Neural cell (in vitro differentiated cells): ENCODE measurements around the gene TUBB4B. TPM values are rescaled to one million over a fixed set of nuclear protein-coding genes. Genes with fewer than 3 reads are reported as not detected.

Experiments used
- H2AFZ ChIP-seq: fragments of 200-600, 300-800 bp; sonication (generic), shearing (Covaris generic); 2 replicates; pipeline ENCODE4 v1.6.0; 2014; ENCODE audit warnings: low read depth, mild to moderate bottlenecking, antibody characterized with exemption, low read length, moderate library complexity
- H3F3A ChIP-seq: fragments of 200-600 bp; shearing (Covaris generic); 2 replicates; pipeline ENCODE4 v1.6.1; 2016; ENCODE audit warnings: mild to moderate bottlenecking, moderate library complexity, mixed read lengths, antibody characterized with exemption, low read length; ENCODE audit not compliant: insufficient read depth, poor library complexity, severe bottlenecking
- H3K27ac ChIP-seq: fragments of 200-600, 300-800 bp; sonication (generic), shearing (Covaris generic); 2 replicates; pipeline ENCODE4 v1.5.1; 2014; ENCODE audit warnings: mild to moderate bottlenecking, low read length, moderate library complexity
- H3K27me3 ChIP-seq: fragments of 300-800, 200-600 bp; sonication (generic), shearing (Covaris generic); 2 replicates; pipeline ENCODE4 v1.6.0; 2014; ENCODE audit warnings: mild to moderate bottlenecking, low read depth, low read length, moderate library complexity; ENCODE audit not compliant: insufficient read depth
- H3K36me3 ChIP-seq: fragments of 300-800, 200-600 bp; sonication (generic), shearing (Covaris generic); 2 replicates; pipeline ENCODE4 v1.5.1; 2014; ENCODE audit warnings: mild to moderate bottlenecking, antibody characterized with exemption, low read length, moderate library complexity; ENCODE audit not compliant: insufficient read depth
- H3K4me2 ChIP-seq: fragments of 300-800, 200-600 bp; sonication (generic), shearing (Covaris generic); 2 replicates; pipeline ENCODE4 v1.6.0; 2014; ENCODE audit warnings: mild to moderate bottlenecking, low read length
- H3K4me3 ChIP-seq: fragments of 300-800, 200-600 bp; sonication (generic), shearing (Covaris generic); 2 replicates; pipeline ENCODE4 v1.5.1; 2014; ENCODE audit warnings: mild to moderate bottlenecking, low read length, moderate library complexity
- H3K79me2 ChIP-seq: fragments of 200-600 bp; shearing (Covaris generic); replicated peaks from 2 replicates; pipeline ENCODE4 v1.6.0; 2014; ENCODE audit warnings: mild to moderate bottlenecking, low read length, moderate library complexity; ENCODE audit not compliant: insufficient read depth
- H3K9ac ChIP-seq: fragments of 300-800, 200-600 bp; sonication (generic), shearing (Covaris generic); 2 replicates; pipeline ENCODE4 v1.6.1; 2016; ENCODE audit warnings: mild to moderate bottlenecking, low read length, mixed read lengths
- H3K9me2 ChIP-seq: fragments of 200-600 bp; shearing (Covaris generic); 2 replicates; pipeline ENCODE4 v1.6.1; 2016; ENCODE audit warnings: mild to moderate bottlenecking, low read length, mixed read lengths; ENCODE audit not compliant: insufficient read depth
- H3K9me3 ChIP-seq: fragments of 200-600, 300-800 bp; sonication (generic), shearing (Covaris generic); 2 replicates; pipeline ENCODE4 v1.6.1; 2016; ENCODE audit warnings: mild to moderate bottlenecking, mixed run types, low read length, moderate library complexity, mixed read lengths
- H4K20me1 ChIP-seq: fragments of 200-600 bp; shearing (Covaris generic); 2 replicates; pipeline ENCODE4 v1.6.1; 2016; ENCODE audit warnings: mild to moderate bottlenecking, mixed run types; ENCODE audit not compliant: insufficient read depth
- CTCF ChIP-seq: fragments of 450-650 bp; IDR thresholded peaks from 2 replicates; pipeline ENCODE4 v1.5.1; 2014; ENCODE audit warnings: antibody characterized with exemption, mild to moderate bottlenecking, moderate library complexity; ENCODE audit not compliant: poor library complexity, severe bottlenecking
- EP300 ChIP-seq: fragments of 450-650 bp; conservative IDR thresholded peaks from 2 replicates; pipeline ENCODE4 v1.6.1; 2014; ENCODE audit warnings: antibody characterized with exemption, mild to moderate bottlenecking, moderate library complexity; ENCODE audit not compliant: poor library complexity, severe bottlenecking
- EZH2 ChIP-seq: fragments of 200-600, 300-800 bp; shearing (Covaris generic), sonication (generic); IDR thresholded peaks from 2 replicates; pipeline ENCODE4 v1.6.1; 2014; ENCODE audit warnings: antibody characterized with exemption, low read length, borderline replicate concordance, mild to moderate bottlenecking; ENCODE audit not compliant: insufficient read depth, poor library complexity, severe bottlenecking
- MXI1 ChIP-seq: fragments of 450-650 bp; conservative IDR thresholded peaks from 2 replicates; pipeline ENCODE4 v1.6.1; 2014; ENCODE audit warnings: antibody characterized with exemption, mild to moderate bottlenecking; ENCODE audit not compliant: poor library complexity, severe bottlenecking
- POLR2AphosphoS5 ChIP-seq: IDR thresholded peaks from 2 replicates; pipeline ENCODE4 v1.6.1; 2012
- RAD21 ChIP-seq: fragments of 450-650 bp; conservative IDR thresholded peaks from 2 replicates; pipeline ENCODE4 v1.6.1; 2014; ENCODE audit warnings: antibody characterized with exemption, mild to moderate bottlenecking, moderate library complexity
- SMC3 ChIP-seq: fragments of 450-650 bp; conservative IDR thresholded peaks from 2 replicates; pipeline ENCODE4 v1.6.1; 2014; ENCODE audit warnings: antibody characterized with exemption, mild to moderate bottlenecking, moderate library complexity; ENCODE audit not compliant: poor library complexity
- TAF1 ChIP-seq: IDR thresholded peaks from 2 replicates; pipeline ENCODE4 v1.6.1; 2012; ENCODE audit warnings: low read depth
- polyA plus RNA-seq: library from polyadenylated mRNA; depleted of rRNA; stranded (reverse); fragments of >200 nt; gene quantifications from 2 replicates; pipeline ENCODE4 v1.2.3, GENCODE V29; 2014
- TF ChIP-seq, protein P1 (sequence below): IDR thresholded peaks from 2 replicates; pipeline ENCODE4 v1.6.1; 2012; ENCODE audit warnings: borderline replicate concordance

TUBB4B gene
- polyA plus RNA-seq, 1 donor from 2014 or later, result 60.3 TPM

DNA sequence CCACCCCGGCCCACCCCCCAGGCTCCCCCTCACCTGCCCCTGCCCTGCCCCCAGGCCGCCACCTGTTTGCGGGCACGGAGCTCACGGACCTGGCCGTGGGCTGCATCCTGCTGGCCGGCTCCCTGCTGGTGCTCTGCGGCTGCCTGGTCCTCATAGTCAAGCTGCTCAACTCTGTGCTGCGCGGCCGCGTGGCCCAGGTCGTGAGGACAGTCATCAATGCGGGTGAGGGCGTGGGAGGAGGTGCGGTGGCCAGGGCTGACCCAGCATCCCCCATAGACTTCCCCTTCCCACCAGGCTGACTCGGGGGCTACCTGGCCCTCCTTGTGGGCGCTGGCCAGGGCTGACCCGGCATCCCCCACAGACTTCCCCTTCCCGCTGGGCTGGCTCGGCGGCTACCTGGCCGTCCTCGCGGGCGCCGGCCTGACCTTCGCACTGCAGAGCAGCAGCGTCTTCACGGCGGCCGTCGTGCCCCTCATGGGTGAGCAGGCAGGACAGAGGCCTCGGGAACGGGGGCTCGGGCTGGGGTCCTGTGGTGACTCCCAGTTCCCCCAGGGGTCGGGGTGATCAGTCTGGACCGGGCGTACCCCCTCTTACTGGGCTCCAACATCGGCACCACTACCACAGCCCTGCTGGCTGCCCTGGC is 6.9 kb upstream of the TUBB4B start:
- Histone ChIP-seq H3F3A (no peaks in the 10 kb centered on the region), H2AFZ (no peak overlapping the region), H3K9me3 (no peaks in the 10 kb centered on the region), H3K4me3 (no peak overlapping the region), H3K36me3 (no peaks in the 10 kb centered on the region), H4K20me1 (no peaks in the 10 kb centered on the region), H3K27me3 (no peaks in the 10 kb centered on the region), H3K4me2 (no peak overlapping the region), H3K79me2 (no peaks in the 10 kb centered on the region), H3K9me2 (no peaks in the 10 kb centered on the region), H3K27ac (no peak overlapping the region), H3K9ac (no peak overlapping the region)
- TF ChIP-seq CTCF, result no peak

DNA sequence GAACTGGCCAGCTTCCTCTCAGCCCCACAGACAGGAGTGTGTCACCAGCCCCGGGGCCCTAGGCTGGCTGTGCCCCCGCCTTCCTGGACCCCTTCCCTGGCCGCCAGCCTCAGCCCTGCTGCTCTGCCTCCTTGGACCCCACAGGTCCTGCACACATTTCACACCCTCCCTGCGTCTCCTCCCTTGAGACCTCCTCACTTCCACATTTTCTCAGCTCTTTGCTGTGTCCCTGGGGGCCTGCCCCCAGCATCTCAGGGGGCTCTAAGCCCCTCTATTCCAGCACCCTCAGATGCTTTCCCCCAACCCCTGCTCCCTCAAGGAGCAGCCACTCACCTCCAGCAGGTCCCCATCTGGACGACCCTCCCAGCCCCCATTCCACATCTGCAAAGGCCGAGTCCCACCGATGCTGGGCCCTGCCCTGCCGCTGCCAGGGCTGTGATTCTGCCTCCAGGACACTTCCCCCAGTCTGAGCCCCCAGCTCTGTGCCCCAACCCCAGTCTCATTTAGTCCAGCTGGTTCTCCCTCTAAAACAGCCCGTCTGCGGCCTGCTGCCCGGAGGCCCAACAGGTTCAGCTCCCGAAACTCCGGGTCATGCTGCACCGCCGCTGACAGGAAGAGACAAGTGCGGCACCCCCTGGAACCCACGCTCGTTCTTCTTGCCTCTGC is 6.2 kb upstream of the TUBB4B start:
- TF ChIP-seq RAD21, result no peak
- TF ChIP-seq SMC3, result no peak
- TF ChIP-seq CTCF, result no peak
- TF ChIP-seq TAF1, result no peak
- no peak for TF ChIP-seq MXI1
- TF ChIP-seq, protein P1, sequence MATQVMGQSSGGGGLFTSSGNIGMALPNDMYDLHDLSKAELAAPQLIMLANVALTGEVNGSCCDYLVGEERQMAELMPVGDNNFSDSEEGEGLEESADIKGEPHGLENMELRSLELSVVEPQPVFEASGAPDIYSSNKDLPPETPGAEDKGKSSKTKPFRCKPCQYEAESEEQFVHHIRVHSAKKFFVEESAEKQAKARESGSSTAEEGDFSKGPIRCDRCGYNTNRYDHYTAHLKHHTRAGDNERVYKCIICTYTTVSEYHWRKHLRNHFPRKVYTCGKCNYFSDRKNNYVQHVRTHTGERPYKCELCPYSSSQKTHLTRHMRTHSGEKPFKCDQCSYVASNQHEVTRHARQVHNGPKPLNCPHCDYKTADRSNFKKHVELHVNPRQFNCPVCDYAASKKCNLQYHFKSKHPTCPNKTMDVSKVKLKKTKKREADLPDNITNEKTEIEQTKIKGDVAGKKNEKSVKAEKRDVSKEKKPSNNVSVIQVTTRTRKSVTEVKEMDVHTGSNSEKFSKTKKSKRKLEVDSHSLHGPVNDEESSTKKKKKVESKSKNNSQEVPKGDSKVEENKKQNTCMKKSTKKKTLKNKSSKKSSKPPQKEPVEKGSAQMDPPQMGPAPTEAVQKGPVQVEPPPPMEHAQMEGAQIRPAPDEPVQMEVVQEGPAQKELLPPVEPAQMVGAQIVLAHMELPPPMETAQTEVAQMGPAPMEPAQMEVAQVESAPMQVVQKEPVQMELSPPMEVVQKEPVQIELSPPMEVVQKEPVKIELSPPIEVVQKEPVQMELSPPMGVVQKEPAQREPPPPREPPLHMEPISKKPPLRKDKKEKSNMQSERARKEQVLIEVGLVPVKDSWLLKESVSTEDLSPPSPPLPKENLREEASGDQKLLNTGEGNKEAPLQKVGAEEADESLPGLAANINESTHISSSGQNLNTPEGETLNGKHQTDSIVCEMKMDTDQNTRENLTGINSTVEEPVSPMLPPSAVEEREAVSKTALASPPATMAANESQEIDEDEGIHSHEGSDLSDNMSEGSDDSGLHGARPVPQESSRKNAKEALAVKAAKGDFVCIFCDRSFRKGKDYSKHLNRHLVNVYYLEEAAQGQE, result no peak
- no peak for TF ChIP-seq POLR2AphosphoS5
- no peak for TF ChIP-seq EZH2
- TF ChIP-seq EP300, result no peak
- no peaks in the 10 kb centered on the region for H3K79me2 ChIP-seq
- H3K9ac ChIP-seq, result no peak overlapping the region
- no peak overlapping the region for H3K4me2 ChIP-seq
- H3K36me3 ChIP-seq, result no peaks in the 10 kb centered on the region
- H3K9me3 ChIP-seq, result no peaks in the 10 kb centered on the region
- H3F3A ChIP-seq, result no peaks in the 10 kb centered on the region
- H3K27ac ChIP-seq, result no peak overlapping the region
- no peak overlapping the region for H3K4me3 ChIP-seq
- H4K20me1 ChIP-seq, result no peaks in the 10 kb centered on the region
- no peaks in the 10 kb centered on the region for H3K9me2 ChIP-seq
- H2AFZ ChIP-seq, result no peak overlapping the region
- no peaks in the 10 kb centered on the region for H3K27me3 ChIP-seq
